M059J (cell line): ENCODE results near the gene FOXI2. TPM values are rescaled to one million over a fixed set of nuclear protein-coding genes. Genes with fewer than 3 reads are reported as not detected.
A peak's percentile ranks its signal among the peaks of the same experiment; 100 is the strongest.

Source experiments
- DNase-seq: peaks from one replicate; pipeline ENCODE4 v3.0.0-alpha.2; 2012; ENCODE audit warnings: low read depth
- total RNA-seq: library from RNA; depleted of rRNA; stranded (reverse); fragments of >200 nt; shearing (Covaris generic); gene quantifications from 2 replicates; pipeline ENCODE4 v1.2.3, GENCODE V29; 2014; rRNA removed

The FOXI2 gene
- not detected in 2 replicates for total RNA-seq

DNA sequence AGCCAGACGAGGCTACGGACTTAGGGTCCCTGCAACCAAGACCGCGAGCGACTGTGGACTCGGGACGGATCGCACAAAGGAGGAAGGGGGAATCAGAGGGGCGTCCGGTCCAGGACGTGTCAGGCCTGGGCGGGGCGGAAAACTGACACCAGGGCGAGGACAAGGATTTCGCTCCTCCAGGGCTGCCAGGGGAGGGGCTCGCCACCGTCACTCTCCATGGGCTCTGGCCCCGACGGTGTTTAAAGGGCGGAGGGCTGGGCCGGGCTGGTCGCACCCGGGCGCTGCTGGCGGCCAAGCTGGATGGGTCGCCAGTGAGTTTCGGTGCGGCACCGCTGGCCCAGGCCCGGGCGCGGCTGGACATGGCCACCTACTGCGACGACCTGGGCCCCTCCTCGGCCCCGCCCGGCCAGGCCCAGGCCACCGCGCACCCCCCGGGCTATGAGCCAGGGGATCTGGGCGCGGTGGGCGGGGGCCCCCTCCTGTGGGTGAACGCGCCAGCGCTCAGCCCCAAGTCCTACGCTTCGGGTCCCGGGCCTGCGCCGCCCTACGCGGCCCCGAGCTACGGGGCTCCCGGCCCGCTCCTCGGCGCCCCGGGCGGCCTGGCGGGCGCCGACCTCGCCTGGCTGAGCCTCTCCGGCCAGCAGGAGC lies at the start of gene FOXI2:
TSS of gene FOXI2 (plus strand) at position 271 of the 648 bp plus-strand sequence. CDS start at position 360, 89 bp downstream.
- no peak for DNase-seq

DNA sequence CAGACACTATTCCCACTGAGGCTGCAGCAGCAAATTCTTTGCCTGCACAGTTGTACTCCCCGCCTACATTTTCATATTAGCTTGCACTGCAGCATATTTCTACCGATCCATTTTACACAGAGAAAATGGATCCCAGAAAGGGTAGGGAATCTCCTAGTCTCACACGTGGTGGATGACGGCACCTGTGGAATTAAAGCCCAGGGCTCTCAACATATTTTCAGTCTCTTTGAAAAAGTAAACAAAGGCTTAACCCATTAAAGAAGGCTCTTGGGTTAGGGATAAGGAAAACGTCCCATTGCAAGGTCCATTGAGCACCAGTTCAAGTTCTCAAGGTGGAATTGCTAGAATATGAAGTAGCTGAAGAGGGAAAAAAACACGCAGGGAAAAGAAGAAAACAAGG lies 49.4 kb upstream of the FOXI2 start:
- no peak for DNase-seq

DNA sequence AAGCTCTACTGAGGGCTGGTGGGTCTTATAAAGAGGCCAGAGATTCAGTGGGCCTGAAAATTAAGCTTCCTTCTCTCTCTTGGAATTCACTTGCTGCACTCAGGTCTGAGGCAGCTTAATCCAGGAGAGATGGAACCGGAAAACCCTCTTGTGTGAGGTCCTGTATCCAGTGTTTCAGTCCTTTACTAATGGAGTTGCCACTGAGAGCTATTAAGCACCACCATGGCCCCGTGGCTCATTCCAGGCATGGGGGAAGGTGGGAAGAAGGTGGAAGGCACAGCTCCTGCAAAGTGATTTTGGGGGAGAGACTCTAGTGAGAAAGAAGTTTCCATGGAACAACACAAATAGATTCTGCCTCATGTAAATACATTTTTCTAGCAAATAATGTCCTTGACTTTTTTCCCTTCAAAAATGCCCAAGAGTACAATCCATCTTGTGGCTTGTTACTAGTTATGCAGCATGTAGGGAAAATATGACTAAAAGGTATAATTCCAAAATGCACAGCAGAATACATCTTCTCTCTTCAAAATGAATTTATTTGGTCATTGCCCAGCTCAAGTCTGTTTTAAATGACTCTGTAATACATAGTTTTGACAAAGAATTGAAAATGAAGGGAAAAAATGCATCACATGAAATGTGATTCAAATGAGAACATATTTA lies 46.7 kb upstream of the FOXI2 start:
- DNase-seq: no peak

DNA sequence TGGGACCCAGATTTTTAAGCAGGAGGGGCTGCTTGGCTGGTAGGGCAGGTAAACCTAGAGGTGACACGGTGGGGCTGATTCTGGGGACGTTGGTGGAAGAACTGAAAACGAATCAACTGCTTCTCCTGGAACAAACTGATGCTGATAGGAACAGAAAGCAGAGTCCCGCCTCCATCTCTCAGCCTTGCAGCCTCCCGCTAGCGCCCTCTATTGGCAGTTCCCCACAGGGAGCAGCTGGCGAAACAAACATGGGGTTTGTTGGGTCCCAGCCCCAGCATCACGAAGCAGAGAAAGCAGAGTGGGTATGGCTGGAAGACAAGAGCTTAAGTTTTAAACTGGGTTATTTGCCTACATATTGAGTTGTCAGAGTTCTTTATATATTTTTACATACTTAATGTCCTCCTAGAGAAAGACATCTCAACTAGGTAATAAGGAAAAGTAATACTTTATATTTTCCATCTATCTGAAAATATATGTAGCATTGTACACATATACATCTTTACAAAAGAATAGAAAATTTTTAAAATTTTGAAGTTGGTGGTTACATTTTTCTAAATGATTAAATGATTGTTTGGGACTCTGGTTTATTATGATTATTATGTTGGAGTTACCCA lies 42.3 kb upstream of the FOXI2 start:
- DNase-seq: peak; percentile 57

DNA sequence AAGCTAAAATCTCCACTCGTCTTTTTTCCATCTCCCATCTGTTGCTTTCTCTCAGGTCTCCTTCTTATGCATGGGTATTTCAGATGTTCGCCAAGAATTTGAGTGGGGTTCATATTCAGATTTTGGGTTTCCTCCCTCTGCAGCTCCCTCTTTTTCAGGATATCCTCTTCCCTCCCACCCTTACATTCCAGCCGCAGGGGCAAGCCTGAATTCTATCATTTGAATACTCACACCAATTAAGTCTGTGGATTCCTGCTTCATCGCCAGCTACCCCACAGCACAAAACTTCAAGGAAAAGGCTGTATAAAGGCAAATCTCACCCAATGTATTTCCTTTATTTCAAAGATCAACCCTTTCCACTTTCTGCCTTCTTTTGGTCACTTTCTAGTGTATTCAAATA lies 41.6 kb upstream of the FOXI2 start:
- DNase-seq: no peak

DNA sequence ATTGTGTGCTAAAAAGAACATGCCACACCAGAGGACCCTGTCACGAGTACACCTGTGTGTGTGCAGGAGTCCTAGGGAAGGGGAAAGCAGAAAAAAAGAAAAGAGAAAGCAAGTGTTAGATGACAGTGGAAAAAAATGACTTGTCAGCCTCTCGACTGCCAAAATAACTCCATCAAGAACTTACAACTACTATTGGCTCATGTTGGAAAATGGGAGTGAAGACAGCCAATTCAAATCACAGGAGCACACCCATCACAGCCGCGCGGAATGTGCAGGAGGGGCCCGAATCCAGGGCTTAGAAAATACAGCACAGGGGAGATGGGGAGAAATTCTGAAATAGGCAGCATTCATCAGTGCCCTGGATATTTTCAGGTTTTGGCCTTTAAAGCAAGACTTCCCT lies 38.1 kb upstream of the FOXI2 start:
- no peak for DNase-seq

DNA sequence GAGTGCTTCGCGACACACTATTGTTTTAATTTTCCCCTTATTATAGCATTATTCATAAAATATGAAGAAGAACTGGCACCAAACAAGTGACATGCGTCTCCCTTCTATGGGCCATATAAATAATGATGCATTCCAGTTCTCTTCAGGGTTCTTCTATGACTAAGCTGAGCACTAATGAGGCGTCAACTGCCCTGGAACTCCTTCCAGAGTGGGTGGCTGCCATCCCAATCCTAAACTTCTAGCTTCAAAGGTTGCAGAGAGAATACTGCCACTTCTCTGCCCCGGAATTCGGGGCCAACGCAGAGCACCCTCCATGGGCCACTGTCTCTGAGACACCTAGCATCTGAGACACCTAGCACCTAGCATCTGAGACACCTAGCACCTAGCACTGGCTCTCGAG lies 37.7 kb upstream of the FOXI2 start:
- no peak for DNase-seq

DNA sequence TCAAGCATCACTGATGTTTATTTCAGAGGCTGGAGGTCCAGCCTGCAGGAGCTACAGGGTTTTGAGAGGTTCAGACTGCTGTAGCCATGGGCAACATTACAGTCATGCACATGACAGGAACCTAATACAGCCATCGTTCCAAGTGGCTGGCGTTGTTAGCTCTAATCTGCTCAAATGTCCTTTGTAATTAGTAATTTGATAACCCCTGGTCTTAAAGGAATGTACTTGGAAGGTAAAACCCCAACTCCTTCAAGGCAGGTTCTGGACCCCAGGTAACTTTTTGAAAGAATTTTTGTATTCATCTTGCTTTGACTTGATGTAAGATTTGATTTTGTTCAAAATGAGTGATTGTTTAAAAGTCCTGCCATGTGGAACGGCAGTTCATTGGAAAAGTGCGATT lies 34.7 kb upstream of the FOXI2 start:
- no peak for DNase-seq

DNA sequence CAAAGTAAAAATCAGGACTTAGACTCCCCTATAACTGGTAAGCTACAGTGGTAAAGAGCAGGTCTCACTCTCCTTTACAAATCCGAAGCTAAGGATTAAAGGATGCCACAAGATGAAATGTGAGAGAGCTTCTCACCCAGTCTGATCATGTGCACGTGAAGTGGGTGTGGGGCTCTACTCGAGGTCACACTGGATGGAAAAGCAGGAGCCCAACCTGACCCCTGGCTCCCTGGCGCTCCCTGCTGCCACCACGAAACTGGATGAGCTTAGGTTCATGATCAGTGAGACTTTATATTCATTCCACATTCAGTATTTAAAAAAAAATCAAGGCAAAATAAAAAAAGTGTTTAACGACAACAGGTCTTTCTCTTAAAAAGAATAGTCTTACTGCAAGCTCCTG lies 21.7 kb upstream of the FOXI2 start:
- no peak for DNase-seq

DNA sequence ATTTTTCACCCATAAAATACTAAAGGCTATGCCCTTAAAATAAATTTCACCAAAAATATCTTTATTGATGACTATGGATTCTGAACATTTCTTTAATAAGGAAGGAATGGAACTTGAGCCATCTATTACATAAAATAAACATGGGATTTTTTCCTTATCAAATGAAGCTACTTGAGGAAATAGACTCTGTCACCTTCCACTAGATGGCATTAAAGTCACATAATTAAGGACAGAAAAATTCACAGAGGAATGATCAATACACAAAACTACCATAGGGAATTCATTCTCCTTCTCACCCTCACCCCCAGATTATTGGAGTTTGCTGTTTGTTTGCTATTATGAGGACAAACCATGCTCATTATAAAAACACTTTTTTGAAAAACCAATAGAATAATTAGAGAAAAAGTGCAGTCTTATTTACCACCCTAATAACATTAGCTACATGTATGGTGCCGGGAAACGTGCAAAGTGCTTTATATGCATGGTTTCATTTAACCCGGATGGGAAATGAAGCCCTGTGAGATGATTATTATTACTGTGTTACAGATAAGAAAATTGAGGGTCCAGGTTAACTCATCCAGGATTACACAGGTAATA lies 21.1 kb upstream of the FOXI2 start:
- DNase-seq: peak; percentile 29

DNA sequence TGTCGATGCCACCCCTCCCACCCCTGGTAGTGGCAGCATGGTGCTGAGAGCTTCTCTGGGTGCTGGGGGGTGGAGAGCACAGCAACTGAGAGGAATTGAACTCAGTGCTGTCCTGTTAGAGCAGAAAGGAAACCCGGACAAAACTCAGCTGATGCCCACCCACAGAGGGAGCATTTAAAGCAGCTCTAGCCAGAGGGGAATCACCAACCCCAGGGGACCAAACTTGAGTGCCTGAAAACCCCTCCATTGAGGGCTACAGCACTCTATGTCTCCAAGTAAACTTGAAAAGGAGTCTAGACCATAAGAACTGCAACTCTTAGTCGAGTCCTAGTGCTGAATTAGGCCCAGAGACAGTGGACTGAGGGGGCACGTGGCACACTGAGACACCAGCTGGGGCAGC lies 16.8 kb upstream of the FOXI2 start:
- DNase-seq: no peak

DNA sequence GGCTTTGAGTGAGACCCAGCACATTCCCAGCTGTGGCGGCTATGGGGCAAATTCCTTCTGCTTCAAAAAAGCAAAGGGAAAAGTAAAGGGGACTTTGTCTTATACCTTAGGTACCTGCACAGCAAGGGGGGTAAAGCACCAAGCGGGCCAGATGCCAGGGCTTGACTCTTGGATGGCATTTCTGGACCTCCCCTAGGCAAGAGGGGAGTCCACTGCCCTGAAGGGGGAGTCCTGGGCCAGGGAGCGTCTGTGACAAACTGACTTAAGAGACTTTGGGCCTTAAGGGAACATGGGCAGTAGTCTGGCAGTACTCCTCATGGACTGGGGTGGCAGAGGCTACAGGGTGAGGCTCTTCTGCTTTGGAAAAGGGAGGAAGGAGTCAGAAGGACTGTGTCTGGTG lies 16.1 kb upstream of the FOXI2 start:
- DNase-seq: no peak

DNA sequence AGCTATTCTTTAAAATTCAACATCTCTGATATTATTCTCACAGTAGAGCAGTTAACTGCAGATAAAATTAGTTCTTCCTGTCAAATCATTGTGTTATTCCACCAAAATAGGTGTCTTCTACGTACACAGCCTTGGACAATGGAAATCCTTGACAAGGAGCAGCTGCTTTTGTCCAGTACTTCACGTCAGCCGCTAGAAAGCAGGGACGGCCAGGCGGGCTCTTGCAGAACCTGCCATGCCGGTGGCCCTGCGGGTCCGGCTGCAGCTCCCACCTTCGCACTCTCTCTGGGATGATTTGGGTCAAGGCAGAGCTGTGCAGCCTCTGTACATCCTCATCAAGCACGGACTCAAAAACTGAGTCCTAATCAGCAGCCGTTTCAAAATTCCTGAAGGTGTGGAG lies 2.2 kb upstream of the FOXI2 start:
- no peak for DNase-seq

DNA sequence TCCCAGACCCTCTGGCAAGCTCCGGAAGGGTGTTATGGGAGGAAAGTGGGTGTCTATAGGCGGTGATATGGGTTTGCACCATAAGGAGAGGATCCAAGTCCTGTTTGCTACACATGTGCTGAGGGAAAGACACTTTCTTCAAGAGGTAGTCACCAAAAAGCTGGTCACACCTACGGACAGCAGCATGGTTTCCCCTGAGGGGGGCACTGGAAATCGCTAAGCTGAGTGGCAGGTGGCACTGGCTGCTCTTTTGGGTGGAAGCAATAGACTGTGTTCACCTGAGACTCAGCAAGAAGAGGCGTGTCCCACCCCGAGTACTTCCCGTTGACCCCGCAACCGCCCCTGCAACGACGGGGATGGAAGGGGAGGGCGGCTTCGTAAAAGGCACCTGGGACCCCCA lies 1.8 kb upstream of the FOXI2 start:
- DNase-seq: no peak

DNA sequence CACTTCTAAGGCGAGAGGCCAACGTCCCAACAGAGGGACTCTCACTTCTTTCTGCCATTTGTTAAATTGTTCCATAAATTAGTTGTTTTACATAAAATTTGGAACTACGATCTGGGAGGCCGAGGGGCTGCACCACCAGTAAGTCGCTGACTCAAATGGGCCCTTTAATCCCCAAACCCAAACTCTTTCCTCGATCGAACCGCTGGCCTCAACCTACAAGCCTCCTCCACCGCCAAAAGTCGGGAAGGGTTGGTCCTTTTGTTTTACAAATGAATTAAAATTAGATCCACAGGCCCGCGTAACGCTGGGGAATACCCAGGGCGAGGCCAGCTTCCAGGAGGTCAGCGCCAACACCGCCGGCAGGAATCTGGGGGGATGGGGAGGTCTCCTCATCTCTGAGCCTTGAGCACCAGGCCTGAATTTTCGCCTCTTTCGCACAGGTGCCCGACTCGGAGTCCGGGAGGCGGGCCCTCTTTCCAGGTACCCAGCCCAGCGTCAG lies 1.2 kb upstream of the FOXI2 start:
- DNase-seq: no peak

DNA sequence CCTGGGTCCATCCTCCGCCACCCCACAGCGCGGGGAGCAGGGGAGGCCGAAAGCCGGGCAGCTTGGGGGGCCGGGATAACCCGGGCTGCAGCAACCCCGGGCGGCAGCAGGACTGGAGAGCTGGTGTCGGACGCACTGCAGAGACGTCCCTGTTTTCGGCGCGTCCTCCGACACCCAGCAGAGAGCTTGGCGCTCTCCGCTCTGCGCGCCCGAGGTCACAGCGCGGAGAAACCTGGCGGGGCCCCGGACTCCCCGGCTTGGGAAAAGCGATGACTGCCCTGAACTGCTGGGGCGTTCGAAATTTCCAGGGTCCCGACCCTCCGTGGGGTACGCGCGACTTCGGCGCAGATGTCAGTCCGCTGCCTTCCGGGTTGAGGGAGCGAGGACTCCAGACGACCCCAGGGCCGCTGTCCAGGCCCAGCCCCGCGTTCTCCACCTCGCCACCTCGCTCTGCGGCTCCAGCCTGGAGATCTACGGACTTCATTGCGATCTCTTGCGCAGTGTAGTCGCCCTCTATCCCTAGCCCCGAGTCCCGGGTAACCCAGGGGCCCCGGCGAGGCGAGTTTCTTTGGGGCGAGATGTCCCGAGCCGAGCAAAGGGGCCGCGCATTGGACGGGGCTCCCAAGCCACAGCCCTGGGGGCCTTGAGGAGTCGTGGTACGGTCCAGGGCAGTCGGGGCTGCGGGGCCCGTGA lies 617 bp upstream of the FOXI2 start:
- no peak for DNase-seq

DNA sequence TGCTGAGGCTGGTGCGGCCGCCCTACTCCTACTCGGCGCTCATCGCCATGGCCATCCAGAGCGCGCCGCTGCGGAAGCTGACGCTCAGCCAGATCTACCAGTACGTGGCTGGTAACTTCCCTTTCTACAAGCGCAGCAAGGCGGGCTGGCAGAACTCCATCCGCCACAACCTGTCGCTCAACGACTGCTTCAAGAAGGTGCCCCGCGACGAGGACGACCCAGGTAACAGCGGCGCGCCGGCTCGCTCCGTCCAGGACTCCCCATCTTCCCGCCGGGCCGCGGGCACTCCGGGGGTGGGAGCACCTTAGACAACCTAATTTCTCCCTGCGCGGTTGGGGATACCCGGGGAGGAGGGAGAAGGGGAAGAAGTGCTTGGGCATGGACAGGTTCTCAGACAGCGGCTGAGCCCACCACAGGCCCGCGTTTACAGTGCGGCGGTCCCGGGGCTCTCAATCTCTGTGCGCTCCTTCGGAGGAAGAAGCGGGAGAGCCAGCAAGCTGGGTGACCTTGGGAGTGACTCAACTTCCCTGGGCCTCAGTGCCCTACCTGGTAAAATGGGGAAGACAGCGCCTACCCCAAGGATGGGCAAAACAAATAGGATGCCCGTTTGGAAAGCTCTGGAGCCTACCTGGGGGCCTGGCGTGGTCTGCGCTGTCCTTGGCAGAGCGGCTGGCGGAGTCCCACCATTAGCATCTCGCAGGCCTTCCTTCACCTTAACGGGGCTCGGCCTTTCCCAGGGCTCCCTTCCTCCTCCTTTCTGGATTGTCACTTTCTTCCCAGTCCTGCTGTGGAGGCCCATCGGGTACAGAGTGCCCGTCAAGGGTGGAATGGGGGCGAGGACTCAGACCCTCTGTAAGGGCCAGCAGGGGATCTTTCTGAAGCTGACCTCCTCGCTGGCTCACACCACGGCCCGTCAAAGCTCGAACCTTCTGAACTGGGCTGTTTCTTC lies 852 bp downstream of the FOXI2 start:
- no peak for DNase-seq

DNA sequence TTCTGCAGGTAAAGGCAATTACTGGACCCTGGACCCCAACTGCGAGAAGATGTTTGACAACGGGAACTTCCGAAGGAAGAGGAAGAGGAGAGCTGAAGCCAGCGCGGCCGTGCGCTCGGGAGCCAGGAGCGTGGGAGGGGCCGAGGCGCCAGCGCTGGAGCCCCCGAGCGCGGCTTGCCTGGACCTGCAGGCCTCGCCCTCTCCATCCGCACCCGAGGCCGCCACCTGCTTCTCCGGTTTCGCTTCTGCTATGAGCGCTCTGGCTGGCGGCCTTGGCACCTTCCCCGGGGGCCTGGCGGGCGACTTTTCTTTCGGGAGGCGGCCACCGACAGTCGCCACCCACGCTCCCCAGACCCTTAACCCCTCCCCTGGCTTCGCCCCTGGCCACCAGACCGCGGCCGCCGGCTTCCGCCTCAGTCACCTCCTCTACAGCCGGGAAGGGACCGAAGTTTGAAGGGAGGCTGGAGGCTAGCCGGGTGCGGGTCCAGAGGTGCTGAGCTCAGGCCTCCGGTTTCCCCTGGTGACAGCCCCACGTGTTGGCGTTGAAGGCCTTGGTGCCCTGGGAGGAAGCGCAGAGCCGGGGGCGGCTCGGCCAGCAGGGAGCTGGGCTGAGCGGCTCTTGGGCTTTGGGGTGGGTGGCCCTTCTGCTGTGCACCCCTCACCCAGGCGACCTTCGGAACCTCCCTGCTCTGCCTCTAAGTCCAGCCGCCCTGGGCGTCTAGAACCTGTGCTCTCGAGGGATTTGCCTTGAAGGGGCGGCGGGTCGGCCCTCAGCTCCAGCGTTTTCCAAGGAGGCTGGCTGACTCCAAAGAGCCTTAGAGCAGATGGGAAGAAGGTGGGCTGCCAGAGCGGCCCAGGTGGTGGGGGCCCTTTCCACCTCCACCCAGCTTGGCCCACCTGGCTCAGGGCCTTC lies 1.8 kb downstream of the FOXI2 start:
- no peak for DNase-seq

DNA sequence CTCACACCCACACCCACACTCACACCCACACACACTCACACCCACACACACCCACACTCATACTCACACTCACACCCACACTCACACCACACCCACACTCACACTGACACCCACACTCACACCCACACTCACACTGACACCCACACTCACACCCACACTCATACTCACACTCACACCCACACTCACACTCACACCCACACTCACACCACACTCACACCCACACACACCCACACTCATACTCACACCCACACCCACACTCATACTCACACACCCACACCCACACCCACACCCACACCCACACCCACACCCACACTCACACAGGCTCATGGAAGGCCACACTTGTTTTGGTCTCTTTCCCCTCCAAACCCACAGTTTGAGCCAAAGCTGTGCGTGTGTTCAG lies 2.9 kb downstream of the FOXI2 start:
- DNase-seq: no peak

DNA sequence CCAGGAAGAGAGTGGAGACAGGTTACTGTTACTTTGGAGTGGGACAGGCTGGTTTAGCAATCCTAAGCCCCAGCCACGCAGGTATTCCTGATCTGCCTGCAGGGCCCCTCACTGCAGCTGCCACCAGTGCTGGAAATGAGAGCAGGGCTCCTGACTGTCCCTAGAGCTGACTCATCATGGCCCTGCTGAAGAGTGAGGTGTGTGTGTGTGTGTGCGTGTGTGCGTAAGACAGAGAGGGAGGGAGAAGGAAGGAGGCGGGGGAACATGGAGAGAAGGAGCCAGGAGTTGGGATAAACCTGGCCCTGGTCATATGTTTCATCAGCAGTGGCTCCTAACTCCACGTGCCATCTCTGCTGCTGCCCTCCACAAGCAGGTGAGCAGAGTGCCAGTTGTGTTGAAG lies 3.6 kb downstream of the FOXI2 start:
- peak; percentile 22 for DNase-seq
